GM18508 (cell line): ENCODE results near the gene SLC35G6.
"Not testable (repeated sequence)": the region's sequence is repeated elsewhere in the genome, so short reads cannot be mapped to it uniquely, and the experiment has no call there.

Experiments
- ATAC-seq: cut with Tn5 transposase; IDR thresholded peaks from one replicate; pipeline ENCODE4 v1.9.1; 2021; ENCODE audit warnings: moderate number of reproducible peaks; ENCODE audit not compliant: insufficient read depth, unreplicated experiment

SLC35G6 gene

GRCh38 chr17:7477392-7478275, 3.6 kb upstream of the SLC35G6 start:
- ATAC-seq, result no peak

DNA sequence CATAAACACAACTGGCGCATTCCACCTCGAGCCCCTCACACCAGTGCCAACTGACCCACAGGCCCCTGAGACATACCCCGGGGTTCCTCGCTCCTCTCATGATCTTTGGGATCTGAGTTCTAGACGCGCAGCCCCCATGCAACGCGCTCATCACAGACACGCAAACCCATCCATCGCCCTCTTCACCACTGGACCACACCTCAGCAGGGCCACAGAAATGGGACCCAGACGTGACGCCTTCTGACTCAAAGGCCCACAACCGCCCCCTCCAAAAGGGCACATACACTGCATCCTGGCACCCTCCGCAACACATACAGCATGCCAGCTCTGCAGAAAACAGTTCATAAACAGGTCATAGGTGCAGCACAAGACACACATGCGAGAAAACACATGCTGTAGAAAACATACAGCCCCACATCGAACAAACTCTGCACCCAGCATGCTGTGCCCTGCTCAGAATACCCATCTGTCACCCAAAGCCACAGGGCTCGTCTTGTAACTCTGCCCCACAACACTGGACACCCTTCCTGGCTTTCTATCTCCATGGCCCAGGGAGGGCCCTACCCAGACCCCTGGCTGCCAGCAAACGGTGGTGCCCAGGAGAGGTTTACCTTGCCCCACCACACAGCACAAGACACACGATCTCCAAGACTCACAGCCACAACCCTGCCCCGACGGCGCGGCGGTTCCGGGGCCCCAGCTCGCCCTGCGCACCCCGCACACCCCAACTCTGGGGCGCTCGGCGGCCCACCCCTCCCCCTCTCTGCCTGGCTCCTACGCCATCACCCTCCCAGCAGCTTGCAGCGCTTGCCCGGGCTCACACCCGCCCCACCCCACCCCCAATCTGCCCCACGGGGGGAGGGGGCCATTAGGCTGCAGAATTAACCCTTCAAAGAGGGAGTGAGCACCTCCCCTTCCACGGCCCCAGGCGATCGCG, 2.7 kb upstream of the SLC35G6 start:
- ATAC-seq, result no peak

DNA sequence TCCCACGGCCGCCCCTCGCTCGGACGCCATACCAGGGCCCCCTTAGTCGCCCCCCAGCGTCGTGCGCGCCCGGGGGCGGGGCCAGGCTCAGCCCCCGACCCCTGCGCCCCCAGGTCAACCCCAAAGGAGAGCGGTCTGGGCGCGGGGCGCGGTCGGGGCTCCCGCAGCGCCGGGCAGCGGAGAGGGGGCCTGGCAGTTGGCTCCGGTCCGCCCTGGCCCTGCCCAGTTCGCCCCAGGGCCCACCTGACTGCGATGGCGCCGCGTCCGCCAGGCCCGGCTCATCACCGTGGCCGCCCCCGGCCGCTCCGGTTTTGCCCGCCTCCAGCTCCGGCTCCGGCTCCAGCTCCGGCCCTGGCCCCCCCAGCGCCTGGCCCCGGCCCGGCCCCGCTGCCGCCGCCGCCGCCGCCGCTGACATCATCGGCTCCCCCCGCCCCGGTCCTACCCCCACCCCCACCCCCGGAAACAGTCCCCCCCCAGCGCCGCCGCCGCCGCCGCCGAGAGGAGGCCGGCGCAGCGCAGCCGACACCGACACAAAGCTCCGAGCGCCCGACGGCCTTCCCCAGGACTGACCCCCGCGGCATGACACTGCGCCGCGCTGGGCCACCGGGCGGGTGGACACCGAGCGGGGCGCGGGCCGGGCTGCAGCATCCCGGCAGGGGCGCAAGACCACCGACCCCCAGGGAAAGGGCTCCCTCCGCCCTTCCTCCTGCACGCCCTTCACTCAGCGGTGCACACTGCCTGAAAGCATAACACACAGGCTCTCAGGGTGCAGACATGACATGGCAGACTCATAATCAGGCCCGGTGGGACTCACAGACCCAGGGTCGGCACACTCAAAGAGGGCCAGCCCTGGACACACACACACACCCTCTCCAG, 1.8 kb upstream of the SLC35G6 start, which contains the start of gene ZBTB4:
Gene ZBTB4 (minus strand): TSS at position 419 of the 876 bp plus-strand sequence. CDS start 12,830 bp downstream, outside the sequence.
- ATAC-seq, result no peak

DNA sequence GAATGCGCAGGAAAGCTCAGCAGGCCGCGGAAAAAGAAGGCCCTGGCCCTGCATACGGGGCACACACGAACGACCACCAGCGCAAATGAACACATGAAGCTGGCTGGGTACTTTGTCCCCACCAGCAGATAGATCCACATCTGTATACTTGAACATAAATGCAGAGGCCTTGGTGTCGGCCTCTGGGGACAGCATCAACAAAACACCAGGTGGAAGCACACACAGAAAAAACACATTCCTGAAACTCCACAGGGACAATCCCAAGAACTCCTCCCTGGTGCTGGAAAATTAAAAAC, 1.2 kb upstream of the SLC35G6 start:
- no peak for ATAC-seq

DNA sequence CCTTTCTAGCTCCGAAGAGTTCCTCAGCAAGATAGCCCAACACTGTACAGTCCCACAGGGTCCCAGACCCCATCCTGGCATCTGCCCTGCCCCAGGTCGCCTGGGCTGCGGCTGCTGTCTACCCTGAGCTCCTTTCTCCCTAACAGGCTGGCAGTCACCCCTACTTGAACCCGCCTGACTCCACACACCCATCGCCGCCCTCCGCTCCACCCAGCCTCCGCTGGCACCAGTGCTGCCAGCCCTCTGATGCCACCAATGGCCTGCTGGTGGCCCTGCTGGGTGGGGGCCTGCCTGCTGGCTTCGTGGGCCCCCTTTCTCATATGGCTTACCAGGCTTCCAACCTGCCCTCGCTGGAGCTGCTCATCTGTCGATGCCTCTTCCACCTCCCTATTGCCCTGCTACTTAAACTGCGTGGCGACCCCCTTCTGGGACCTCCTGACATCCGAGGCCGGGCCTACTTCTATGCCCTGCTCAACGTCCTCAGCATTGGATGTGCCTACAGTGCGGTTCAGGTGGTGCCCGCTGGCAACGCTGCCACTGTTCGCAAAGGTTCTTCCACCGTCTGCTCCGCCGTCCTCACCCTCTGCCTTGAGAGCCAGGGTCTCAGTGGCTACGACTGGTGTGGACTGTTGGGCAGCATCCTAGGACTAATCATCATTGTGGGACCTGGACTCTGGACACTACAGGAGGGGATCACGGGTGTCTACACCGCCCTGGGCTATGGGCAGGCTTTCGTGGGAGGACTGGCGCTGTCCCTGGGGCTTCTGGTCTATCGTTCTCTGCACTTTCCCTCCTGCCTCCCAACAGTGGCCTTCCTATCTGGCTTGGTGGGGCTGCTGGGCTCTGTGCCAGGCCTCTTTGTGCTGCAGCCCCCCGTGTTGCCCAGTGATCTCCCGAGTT, 846 bp downstream of the SLC35G6 start:
- ATAC-seq, result not testable (repeated sequence)

DNA sequence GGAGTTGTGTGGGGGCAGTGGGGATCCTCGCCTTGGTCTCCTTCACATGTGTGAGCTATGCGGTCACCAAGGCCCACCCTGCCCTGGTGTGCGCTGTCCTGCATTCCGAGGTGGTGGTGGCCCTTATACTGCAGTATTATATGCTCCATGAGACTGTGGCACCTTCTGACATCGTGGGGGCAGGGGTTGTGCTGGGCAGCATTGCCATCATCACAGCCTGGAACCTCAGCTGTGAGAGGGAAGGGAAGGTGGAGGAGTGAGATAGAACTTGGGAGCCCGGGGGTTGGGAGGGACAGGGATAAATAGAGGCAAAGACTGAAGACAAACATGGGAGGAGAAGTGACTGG, 1.5 kb downstream of the SLC35G6 start:
- not testable (repeated sequence) for ATAC-seq

- ATAC-seq, result no peak
Measured at GRCh38 chr17:7483255-7484066, 2.2 kb downstream of the SLC35G6 start.

GRCh38 chr17:7484067-7484918, 3.0 kb downstream of the SLC35G6 start, which contains the start of gene POLR2A:
Gene POLR2A, plus strand, starts transcription at chr17:7484366.
- ATAC-seq, result no peak

GRCh38 chr17:7484919-7485377, 3.7 kb downstream of the SLC35G6 start:
- no peak for ATAC-seq

DNA sequence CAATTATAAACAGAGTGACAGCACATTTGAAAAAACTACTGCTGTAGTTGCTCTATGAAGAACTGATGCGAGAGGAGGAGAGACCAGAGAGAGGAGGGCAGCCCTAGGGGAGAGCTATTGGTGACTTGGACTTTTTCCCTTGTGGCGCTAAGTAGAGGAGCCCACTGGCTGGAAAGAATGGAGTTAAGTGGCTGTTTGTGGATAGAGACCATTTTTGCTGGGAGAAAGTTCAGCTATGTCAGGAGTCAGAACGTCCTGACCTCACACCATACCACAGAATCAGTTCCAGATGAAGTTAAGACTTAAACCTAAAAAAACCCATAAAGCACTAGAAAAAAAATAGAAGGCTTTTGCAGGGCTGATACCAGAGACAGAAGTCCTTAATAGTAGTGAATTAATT, 4.9 kb downstream of the SLC35G6 start:
- ATAC-seq, result no peak

GRCh38 chr17:7490144-7490543, 8.9 kb downstream of the SLC35G6 start:
- ATAC-seq, result no peak

GRCh38 chr17:7491583-7491982, 10.3 kb downstream of the SLC35G6 start:
- no peak for ATAC-seq

DNA sequence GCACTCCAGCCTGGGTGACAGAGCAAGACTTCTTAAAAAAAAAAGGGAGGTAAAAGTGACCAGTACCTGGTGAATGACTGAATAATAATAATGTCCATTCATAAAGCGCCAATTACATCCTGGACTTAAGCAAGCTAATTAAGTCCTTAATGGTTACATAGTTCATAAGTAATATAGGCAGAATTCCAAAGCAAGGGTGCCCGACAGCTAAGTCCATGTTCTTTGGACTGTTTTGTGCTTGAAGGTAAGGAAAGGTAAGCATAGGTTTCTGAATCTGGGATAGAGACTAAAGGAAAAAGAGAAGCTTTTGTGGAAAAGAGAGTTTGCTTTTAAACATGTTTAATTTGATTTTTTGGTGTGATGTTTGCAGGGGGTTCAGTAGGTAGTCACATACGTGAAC, 12.7 kb downstream of the SLC35G6 start:
- ATAC-seq, result no peak

DNA sequence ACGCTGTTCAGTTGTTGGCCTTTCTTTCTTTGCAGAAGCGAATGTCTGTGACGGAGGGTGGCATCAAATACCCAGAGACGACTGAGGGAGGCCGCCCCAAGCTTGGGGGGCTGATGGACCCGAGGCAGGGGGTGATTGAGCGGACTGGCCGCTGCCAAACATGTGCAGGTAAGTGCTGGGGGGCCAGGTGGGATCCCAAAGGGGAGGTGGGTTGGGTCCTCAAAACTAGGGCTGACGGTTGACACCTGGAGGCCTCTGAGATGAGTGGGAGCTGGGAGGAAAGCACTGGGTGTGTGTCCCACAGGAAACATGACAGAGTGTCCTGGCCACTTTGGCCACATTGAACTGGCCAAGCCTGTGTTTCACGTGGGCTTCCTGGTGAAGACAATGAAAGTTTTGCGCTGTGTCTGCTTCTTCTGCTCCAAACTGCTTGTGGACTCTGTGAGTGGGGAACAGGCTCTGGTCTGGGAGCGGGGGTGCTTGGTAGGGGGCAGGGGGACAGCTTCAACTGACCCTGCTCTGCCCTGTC, 14.7 kb downstream of the SLC35G6 start:
- ATAC-seq, result no peak

DNA sequence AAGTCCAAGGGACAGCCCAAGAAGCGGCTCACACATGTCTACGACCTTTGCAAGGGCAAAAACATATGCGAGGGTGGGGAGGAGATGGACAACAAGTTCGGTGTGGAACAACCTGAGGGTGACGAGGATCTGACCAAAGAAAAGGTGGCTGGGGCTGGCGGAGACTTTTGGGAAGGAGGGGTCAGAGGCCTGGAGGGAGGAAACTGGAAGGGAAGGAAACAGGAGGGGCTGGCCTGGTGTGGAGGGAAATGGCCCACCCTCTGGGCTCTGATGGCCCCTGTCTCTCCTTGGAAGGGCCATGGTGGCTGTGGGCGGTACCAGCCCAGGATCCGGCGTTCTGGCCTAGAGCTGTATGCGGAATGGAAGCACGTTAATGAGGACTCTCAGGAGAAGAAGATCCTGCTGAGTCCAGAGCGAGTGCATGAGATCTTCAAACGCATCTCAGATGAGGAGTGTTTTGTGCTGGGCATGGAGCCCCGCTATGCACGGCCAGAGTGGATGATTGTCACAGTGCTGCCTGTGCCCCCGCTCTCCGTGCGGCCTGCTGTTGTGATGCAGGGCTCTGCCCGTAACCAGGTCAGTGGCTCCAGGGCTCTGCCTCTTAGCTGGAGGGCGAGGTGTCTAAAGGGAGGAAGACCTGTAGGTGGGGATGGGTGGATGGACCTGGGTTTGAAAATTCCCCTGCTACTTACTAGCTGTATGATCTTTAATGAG, 15.4 kb downstream of the SLC35G6 start:
- no peak for ATAC-seq

GRCh38 chr17:7497228-7497627, 16.0 kb downstream of the SLC35G6 start:
- ATAC-seq, result no peak

- ATAC-seq, result no peak
Measured at GRCh38 chr17:7497636-7498035, 16.4 kb downstream of the SLC35G6 start.
